HG02852 (cell line): Measurements from ENCODE around the gene MICA.
"Not testable (repeated sequence)": the region's sequence is repeated elsewhere in the genome, so short reads cannot be mapped to it uniquely, and the experiment has no call there.

Experiments used
- ATAC-seq: cut with Tn5 transposase; IDR thresholded peaks from one replicate; pipeline ENCODE4 v1.9.1; 2021; ENCODE audit warnings: mild to moderate bottlenecking, moderate library complexity; ENCODE audit not compliant: unreplicated experiment

MICA gene

GRCh38 chr6:31407699-31408098, 4.3 kb downstream of the MICA start:
- no peak for ATAC-seq

GRCh38 chr6:31412506-31412905, 9.1 kb downstream of the MICA start:
- no peak for ATAC-seq

DNA sequence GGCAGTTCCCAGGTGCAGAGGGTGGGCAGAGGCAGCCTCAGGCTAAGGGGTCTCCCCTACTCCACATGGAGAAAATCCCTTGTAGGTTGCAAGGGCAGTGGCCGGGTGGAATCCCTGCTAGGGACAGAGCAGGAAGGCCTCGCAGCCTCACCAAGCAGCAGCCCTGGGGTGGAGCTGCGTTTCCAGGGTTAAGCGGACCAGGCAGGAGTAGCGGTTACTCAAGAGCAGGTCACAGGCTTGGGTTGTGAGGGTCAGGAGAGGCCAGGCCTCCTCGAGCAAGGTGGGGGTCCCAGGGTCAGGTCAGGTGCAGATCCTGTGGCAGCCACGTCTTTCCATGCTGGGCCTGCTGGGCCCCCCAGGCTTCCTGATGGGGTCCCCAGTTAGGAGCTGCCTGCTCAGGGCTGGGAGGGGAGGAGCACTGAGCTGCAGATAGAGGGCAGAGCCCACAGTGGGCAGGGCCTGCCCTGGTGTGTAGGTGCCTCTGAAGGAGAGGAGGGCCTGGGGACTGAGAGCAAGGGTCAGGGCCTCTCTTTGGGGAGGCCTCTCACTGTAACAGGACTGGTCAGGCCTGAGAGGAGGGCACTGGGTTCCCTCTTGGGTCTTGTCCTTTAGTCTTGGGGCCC, 10.9 kb downstream of the MICA start:
- ATAC-seq, result not testable (repeated sequence)

DNA sequence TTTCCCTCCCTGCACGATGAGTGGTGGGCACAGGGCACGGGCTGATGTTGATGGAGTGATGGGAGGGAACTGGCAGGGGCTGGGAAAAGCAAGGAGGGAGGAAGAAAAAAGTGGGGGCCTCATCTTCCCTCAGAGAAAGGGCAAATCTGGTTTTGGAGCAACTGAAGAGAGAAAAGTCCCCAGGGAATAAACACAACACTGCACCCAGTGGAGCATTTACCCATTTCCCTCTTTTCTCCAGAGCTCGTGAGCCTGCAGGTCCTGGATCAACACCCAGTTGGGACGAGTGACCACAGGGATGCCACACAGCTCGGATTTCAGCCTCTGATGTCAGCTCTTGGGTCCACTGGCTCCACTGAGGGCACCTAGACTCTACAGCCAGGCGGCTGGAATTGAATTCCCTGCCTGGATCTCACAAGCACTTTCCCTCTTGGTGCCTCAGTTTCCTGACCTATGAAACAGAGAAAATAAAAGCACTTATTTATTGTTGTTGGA, 11.4 kb downstream of the MICA start:
- ATAC-seq, result no peak

DNA sequence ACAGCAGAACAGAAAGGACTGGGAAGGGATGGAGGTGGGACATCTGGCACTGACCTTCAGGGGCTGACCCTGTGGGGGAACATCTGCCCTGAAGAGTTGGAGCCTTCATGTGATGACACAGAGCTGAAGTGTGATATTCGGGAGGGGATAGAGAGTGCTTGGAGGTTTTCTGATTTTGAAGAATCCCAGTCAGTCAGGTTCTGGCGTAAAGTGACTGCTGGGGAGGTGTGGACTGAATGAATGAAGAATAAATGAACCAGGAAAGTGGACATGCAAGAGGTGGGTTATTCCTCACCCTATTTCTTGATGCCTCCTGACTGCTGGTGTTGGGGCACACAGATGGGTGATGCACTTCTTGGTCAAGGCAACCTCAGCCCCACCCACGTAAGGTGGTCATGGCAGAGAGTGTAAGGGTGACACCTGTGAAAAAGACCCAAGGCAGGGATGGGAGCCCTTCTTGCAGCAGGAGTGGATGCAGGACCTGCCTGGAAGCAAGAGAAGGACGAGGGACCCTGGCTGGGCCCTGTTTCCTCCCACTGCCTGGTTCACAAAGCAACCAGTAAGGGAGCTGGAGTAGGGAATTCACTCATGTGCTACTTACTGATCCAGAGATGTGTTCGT, 13.1 kb downstream of the MICA start:
- ATAC-seq, result no peak

- ATAC-seq, result no peak
These were observed 14.9 kb downstream of the MICA start for GRCh38 chr6:31418251-31418650.

GRCh38 chr6:31419842-31420241, 16.4 kb downstream of the MICA start:
- no peak for ATAC-seq

DNA sequence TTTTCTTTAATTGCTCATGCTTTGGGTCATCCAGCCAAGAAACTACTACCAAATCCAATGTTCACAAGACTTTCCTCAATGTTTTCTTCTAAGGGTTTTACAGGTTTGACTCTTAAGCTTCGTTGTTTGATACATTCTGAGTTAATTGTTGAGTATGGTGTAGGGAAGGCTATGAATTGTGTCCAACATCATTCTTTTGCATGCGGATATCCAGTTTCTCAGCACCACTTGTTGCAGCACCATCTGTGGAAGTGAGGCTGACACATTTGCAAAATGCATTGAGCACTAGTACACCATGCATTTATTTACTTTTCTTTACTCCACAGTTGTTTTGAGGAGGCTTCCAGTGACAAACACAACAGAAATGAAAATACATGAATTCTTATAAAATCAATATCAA, 17.2 kb downstream of the MICA start:
- no peak for ATAC-seq

GRCh38 chr6:31422587-31422986, 19.2 kb downstream of the MICA start:
- ATAC-seq, result no peak

DNA sequence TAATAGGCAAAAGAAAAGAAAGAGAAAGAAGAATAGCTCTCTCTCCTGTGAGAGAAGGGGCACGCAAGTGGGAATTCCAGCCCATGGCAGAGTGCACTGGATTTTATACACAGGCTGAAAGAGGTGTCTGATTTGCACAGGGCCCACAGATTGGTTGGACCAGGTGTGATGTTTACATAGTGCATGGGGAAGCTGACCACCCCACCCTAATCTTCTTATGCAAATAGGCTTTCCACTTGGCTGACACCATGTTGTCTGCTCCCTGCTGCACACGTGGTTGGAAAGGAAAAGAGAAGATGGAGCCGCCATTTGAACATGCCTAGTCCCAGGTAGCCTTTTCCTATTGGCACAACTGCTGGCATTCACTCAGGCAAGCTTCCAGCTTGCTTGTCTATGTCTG, 20.2 kb downstream of the MICA start:
- ATAC-seq, result no peak

DNA sequence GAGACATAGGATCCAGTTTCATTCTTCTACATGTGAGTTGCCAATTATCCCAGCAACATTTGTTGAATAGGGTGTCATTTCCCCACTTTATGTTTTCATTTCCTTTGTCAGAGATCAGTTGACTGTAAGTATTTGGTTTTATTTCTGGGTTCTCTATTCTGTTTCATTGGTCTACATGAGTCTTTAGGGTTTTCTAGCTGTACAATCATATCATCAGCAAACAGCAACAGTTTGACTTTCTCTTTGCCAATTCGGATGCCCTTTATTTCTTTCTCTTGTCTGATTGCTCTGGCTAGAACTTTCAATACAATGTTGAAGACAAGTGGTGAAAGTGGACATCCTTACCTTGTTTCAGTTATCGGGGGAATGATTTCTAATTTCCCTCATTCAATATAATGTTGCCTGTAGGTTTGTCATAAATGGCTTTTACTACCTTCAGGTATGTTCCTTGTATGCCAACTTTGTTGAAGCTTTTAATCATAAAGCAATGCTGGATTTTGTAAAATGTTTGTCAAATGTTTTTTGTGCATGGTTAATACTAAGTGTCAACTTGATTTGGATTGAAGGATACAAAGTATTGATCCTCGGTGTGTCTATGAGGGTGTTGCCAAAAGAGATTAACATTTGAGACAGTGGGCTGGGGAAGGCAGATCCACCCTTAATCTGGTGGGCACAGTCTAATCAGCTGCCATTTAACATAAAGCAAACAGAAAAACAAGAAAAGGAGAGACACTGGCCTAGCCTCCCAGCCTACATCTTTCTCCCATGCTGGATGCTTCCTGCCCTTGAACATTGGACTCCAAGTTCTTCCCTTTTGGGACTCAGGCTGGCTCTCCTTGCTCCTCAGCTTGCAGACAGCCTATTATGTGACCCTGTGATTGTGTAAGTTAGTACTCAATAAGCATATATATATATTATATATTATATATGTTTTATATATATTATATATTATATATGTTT, 23.3 kb downstream of the MICA start:
- no peak for ATAC-seq

DNA sequence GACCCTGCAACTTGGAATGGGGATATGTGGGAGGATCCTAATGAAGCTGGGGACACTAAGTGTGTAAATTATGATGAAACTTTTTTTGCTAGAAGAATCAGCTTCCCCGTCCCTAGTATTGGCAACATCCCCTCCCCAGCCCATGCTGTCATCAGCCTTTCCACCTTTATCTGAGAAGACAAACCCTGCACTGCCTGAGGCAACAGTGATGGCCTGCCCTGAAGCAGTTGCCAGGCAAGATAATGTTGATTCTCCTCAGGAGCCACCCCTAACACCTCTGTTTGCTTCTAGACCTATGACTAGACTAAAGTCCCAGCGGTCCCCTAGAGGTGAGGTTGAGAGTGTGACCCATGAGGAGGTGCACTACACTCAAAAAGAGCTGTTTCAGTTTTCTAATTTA, 27.1 kb downstream of the MICA start:
- ATAC-seq, result no peak

DNA sequence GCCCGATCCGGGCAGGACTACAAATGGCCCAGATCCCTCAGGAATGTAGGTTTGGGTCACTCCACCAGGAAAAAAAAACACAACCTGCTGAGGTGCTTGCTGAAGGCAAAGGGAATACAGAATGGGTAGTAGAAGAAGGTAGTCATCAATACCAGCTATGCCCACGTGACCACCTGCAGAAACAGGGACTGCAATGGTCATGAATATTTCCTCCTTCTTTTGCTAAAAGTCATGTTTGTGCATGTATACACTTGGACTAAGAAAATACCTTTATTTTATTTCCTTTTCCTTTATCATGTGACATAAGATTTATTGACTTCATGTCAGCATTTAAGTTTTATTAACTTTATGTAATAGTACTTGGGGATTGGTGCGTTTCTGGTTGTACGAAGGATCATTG, 31.7 kb downstream of the MICA start:
- not testable (repeated sequence) for ATAC-seq

DNA sequence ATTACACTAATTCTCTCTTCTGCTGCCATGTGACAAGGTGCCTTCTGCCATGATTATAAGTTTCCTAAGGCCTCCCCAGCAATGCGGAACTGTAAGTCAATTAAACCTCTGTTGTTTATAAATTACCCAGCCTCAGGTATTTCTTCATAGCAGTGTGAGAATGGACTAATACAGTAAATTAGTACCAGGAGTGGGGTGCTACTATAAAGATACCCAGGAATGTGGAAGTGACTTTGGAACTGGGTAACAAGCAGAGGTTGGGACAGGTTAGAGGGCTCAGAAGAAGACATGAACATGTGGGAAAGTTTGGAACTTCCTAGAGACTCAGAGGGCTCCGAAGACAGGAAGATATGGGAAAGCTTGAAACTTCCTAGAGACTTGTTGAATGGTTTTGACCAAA, 34.8 kb downstream of the MICA start:
- no peak for ATAC-seq

DNA sequence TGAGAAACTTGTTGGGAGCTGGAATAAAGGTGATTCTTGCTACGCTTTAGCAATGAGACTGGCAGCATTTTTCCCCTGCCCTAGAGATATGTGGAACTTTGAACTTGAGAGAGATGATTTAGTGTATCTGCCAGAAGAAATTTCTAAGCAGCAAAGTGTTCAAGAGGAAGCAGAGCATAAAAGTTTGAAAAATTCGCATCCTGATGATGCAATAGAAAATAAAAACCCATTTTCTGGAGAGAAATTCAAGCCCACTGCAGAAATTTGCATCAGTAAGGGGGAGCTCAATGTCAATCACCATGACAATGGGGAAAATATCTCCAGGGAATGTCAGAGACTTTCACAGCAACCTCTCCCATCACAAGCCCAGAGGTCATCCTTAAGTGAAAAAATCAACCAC, 35.3 kb downstream of the MICA start:
- ATAC-seq, result no peak

DNA sequence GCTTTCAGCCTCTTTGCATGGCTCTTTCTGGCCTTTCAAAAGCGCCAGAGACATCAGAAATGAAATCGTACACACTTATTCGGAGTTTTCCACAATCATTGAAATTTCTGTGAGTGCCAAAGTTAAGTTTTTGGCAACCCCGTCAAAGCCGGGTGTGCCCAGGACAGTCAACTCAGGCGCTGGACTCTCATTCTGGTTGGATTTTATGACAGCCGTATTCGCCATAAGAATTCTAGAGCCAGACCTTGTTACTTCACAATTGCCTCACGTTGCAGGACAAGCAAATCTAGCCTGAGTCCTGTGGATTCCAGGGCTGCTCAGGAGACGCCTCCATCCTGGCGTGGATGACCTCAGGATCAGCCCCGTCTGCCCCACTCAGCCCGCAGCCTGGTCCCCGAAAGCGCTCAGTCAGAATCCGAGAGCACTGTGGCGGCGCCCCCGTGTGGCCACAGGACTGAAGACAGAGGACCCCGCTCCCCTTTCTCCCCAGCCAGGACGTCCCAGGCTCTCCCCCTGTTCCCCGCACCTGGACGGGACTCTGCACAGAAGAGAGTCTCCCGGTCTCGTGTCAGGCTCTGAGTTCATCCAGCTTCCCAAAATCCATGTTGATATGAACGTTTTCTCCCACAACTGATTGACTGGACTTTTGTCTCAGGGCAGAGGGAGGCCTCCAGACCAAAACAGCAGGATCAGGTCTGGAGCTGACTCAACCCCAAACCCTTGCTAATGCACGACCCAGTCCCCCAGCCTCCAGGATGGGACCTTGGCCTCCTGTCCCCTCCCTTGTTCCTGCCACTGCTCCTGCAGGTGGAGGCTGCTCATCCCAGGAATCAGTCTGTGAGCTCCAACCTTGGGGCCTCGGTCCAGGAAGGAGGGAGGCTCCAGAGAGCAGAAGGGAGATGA, 38.2 kb downstream of the MICA start:
- no peak for ATAC-seq

GRCh38 chr6:31446481-31446880, 43.1 kb downstream of the MICA start:
- no peak for ATAC-seq

DNA sequence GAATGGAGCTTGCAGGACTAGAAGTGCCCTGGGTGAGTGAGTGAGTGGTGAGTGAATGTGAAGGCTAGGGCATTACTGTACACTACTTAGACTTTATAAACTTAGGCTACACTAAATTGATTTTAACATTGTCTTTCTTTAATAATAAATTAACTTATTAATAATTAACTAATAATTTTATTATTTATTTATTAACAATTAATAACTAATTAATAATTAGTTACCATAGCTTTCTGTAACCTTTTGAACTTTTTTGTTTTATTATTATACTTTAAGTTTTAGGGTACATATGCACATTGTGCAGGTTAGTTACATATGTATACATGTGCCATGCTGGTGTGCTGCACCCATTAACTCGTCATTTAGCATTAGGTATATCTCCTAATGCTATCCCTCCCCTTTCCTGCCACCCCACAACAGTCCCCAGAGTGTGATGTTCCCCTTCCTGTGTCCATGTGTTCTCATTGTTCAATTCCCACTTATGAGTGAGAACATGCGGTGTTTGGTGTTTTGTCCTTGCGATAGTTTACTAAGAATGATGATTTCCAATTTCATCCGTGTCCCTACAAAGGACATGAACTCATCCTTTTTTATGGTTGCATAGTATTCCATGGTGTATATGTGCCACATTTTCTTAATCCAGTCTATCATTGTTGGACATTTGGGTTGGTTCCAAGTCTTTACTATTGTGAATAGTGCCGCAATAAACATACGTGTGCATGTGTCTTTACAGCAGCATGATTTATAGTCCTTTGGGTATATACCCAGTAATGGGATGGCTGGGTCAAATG, 43.8 kb downstream of the MICA start:
- not testable (repeated sequence) for ATAC-seq

DNA sequence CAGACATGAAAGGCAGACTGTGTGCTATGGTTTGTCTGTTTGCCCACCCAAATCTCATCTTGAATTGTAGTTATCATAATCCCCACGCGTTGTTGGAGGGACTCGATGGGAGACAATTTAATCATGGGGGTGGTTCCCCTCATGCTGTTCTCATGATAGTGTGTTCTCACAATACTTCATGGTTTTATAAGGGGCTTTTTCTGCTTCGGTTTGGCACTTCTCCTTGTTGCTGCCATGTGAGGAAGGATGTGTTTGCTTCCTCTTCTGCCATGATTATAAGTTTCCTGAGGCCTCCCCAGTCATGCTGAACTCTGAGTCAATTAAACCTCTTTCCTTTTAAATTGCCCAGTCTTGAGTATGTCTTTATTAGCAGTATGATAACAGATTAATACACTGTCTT, 47.4 kb downstream of the MICA start:
- ATAC-seq, result no peak

DNA sequence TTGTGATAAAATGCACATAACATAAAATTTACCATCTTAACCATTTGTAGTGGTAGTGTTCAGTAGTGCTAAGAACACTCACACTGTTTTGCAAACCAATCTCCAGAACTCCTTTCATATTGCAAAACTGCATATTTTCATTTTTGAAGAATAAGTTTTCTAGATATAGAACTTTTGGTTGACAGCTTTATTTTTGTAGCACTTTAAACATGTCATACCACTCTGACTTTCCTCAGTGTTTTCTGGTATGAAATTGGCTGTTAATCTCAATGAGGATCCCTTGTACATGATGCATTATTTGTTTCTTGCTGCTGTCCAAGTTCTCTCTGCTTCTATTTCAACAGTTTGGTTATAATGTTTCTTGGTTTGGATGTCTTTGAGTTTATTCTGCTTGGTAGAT, 49.5 kb downstream of the MICA start:
- no peak for ATAC-seq
